Neural cell (in vitro differentiated cells): ENCODE measurements around the gene AFF3.
A peak's percentile ranks its signal among the peaks of the same experiment; 100 is the strongest.

ENCODE experiments used
- EP300 ChIP-seq: fragments of 450-650 bp; conservative IDR thresholded peaks from 2 replicates; pipeline ENCODE4 v1.6.1; 2014; ENCODE audit warnings: antibody characterized with exemption, mild to moderate bottlenecking, moderate library complexity; ENCODE audit not compliant: poor library complexity, severe bottlenecking
- EZH2 ChIP-seq: fragments of 200-600, 300-800 bp; shearing (Covaris generic), sonication (generic); IDR thresholded peaks from 2 replicates; pipeline ENCODE4 v1.6.1; 2014; ENCODE audit warnings: antibody characterized with exemption, low read length, borderline replicate concordance, mild to moderate bottlenecking; ENCODE audit not compliant: insufficient read depth, poor library complexity, severe bottlenecking
- POLR2AphosphoS5 ChIP-seq: IDR thresholded peaks from 2 replicates; pipeline ENCODE4 v1.6.1; 2012
- RAD21 ChIP-seq: fragments of 450-650 bp; conservative IDR thresholded peaks from 2 replicates; pipeline ENCODE4 v1.6.1; 2014; ENCODE audit warnings: antibody characterized with exemption, mild to moderate bottlenecking, moderate library complexity
- SMC3 ChIP-seq: fragments of 450-650 bp; conservative IDR thresholded peaks from 2 replicates; pipeline ENCODE4 v1.6.1; 2014; ENCODE audit warnings: antibody characterized with exemption, mild to moderate bottlenecking, moderate library complexity; ENCODE audit not compliant: poor library complexity
- TAF1 ChIP-seq: IDR thresholded peaks from 2 replicates; pipeline ENCODE4 v1.6.1; 2012; ENCODE audit warnings: low read depth
- TF ChIP-seq, protein P1 (sequence below): fragments of 450-650 bp; IDR thresholded peaks from 2 replicates; pipeline ENCODE4 v1.5.1; 2014; ENCODE audit warnings: antibody characterized with exemption, mild to moderate bottlenecking, moderate library complexity; ENCODE audit not compliant: poor library complexity, severe bottlenecking

GRCh38 chr2:99644419-99644787, 498.0 kb downstream of the AFF3 start:
- TF ChIP-seq, protein P1, sequence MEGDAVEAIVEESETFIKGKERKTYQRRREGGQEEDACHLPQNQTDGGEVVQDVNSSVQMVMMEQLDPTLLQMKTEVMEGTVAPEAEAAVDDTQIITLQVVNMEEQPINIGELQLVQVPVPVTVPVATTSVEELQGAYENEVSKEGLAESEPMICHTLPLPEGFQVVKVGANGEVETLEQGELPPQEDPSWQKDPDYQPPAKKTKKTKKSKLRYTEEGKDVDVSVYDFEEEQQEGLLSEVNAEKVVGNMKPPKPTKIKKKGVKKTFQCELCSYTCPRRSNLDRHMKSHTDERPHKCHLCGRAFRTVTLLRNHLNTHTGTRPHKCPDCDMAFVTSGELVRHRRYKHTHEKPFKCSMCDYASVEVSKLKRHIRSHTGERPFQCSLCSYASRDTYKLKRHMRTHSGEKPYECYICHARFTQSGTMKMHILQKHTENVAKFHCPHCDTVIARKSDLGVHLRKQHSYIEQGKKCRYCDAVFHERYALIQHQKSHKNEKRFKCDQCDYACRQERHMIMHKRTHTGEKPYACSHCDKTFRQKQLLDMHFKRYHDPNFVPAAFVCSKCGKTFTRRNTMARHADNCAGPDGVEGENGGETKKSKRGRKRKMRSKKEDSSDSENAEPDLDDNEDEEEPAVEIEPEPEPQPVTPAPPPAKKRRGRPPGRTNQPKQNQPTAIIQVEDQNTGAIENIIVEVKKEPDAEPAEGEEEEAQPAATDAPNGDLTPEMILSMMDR: no peak
- TF ChIP-seq TAF1 (no peak), EP300 (peak; percentile 25), RAD21 (no peak), EZH2 (no peak), POLR2AphosphoS5 (peak; percentile 38), SMC3 (no peak)
